Measurements from ENCODE around the gene ARL14EP. TPM values are rescaled to one million over a fixed set of nuclear protein-coding genes. Genes with fewer than 3 reads are reported as not detected.

ARL14EP gene
- total and polyA plus RNA-seq, 2 donors (not counting 1 experiment from before 2014, with no cell fraction given): 32.2 to 35.5 TPM

DNA sequence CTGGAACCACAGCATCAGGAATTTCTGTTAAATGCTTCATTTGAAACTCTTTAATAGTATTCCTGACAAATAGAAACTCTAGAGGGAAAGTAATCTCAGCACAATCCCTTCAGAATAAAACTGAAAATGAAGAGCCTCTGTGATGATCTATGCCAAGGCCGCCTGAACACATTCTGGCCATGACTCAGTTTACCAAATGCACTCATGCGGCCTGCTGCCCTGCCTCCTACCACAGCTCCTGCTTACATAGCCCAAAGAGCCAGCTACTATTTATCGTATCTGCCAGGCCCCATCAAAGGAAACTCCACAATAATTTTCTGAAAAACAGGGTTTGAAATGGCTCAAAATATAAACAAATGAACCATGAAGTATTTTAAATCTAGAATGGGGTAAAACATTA, 27.0 kb downstream of the ARL14EP start:
- no peak for TF ChIP-seq EZH2 (IDR thresholded peaks at IDR 0.05; ENCODE audit: low read length, missing control alignments)
- TF ChIP-seq, protein P1, sequence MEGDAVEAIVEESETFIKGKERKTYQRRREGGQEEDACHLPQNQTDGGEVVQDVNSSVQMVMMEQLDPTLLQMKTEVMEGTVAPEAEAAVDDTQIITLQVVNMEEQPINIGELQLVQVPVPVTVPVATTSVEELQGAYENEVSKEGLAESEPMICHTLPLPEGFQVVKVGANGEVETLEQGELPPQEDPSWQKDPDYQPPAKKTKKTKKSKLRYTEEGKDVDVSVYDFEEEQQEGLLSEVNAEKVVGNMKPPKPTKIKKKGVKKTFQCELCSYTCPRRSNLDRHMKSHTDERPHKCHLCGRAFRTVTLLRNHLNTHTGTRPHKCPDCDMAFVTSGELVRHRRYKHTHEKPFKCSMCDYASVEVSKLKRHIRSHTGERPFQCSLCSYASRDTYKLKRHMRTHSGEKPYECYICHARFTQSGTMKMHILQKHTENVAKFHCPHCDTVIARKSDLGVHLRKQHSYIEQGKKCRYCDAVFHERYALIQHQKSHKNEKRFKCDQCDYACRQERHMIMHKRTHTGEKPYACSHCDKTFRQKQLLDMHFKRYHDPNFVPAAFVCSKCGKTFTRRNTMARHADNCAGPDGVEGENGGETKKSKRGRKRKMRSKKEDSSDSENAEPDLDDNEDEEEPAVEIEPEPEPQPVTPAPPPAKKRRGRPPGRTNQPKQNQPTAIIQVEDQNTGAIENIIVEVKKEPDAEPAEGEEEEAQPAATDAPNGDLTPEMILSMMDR (conservative IDR thresholded peaks at IDR 0.05 in 1 of 2, IDR thresholded peaks at IDR 0.05 in 1 of 2; ENCODE audit: low read depth in 1 of 2, low read length in 2 of 2): no peak
- no peak for DNase-seq (ENCODE audit: low read depth in 2 of 2)
- H3K36me3 ChIP-seq (ENCODE audit: control insufficient read depth, insufficient read depth, low read length): no peaks in the 10 kb centered on the region

DNA sequence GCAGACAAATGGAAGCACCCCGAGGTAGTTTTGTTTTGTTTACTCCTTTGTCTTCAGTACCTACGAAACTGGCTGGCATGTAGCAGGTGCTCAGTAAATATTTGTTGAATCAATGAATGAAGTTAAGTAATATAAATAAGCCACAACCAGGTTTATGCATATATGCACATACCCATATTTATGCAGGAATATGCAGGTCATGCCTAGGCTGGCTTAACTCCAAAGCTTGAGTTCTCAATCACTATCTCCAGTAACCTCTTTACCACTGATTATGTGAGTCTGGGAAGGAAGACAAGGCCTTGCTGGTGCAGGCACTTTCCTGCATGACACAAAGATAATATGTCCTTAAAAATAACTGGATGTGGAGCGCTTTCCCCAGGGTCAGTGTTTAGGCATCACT, 27.5 kb downstream of the ARL14EP start:
- H3K9me3 ChIP-seq (ENCODE audit: control insufficient read depth, insufficient read depth, low read depth, low read length): no peaks in the 10 kb centered on the region
- no peak overlapping the region for H3K4me3 ChIP-seq (replicated peaks in 1 of 4; ENCODE audit: control extremely low read depth in 1 of 4, insufficient read depth in 1 of 4, low read depth in 3 of 4, low read length in 4 of 4)
- H3K36me3 ChIP-seq (ENCODE audit: control insufficient read depth, insufficient read depth, low read length): no peaks in the 10 kb centered on the region
- no peaks in the 10 kb centered on the region for H3K79me2 ChIP-seq (ENCODE audit: control insufficient read depth, insufficient read depth, low read length)
- no peaks in the 10 kb centered on the region for H4K20me1 ChIP-seq (ENCODE audit: control insufficient read depth, extremely low read depth, insufficient read depth, low read length)
- no peak overlapping the region for H2AFZ ChIP-seq (ENCODE audit: low read length)
- H3K27me3 ChIP-seq (ENCODE audit: control insufficient read depth, insufficient read depth, low read length): no peaks in the 10 kb centered on the region
- H3K4me2 ChIP-seq (ENCODE audit: extremely low read depth, insufficient read depth, low read length): no peak overlapping the region
- H3K4me1 ChIP-seq (ENCODE audit: control insufficient read depth, extremely low read depth, insufficient read depth, low read length): no peaks in the 10 kb centered on the region
- no peak overlapping the region for H3K27ac ChIP-seq (ENCODE audit: insufficient read depth, low read length)
- H3K9ac ChIP-seq (ENCODE audit: insufficient read depth, low read length): no peak overlapping the region
- no peak for DNase-seq (ENCODE audit: low read depth in 2 of 2)
- no peak for TF ChIP-seq EZH2 (IDR thresholded peaks at IDR 0.05; ENCODE audit: low read length, missing control alignments)
- TF ChIP-seq, protein P1 (conservative IDR thresholded peaks at IDR 0.05 in 1 of 2, IDR thresholded peaks at IDR 0.05 in 1 of 2; ENCODE audit: low read depth in 1 of 2, low read length in 2 of 2): no peak

More for the DNA sequence above, 27.0 kb downstream of the ARL14EP start:
- Histone ChIP-seq H3K4me2 (ENCODE audit: extremely low read depth, insufficient read depth, low read length) (no peak overlapping the region), H3K4me3 (replicated peaks in 1 of 4; ENCODE audit: control extremely low read depth in 1 of 4, insufficient read depth in 1 of 4, low read depth in 3 of 4, low read length in 4 of 4) (no peak overlapping the region), H3K4me1 (ENCODE audit: control insufficient read depth, extremely low read depth, insufficient read depth, low read length) (no peaks in the 10 kb centered on the region), H3K27ac (ENCODE audit: insufficient read depth, low read length) (no peak overlapping the region), H3K9ac (ENCODE audit: insufficient read depth, low read length) (no peak overlapping the region), H4K20me1 (ENCODE audit: control insufficient read depth, extremely low read depth, insufficient read depth, low read length) (no peaks in the 10 kb centered on the region), H3K27me3 (ENCODE audit: control insufficient read depth, insufficient read depth, low read length) (no peaks in the 10 kb centered on the region), H3K9me3 (ENCODE audit: control insufficient read depth, insufficient read depth, low read depth, low read length) (no peaks in the 10 kb centered on the region), H3K79me2 (ENCODE audit: control insufficient read depth, insufficient read depth, low read length) (no peaks in the 10 kb centered on the region), H2AFZ (ENCODE audit: low read length) (no peak overlapping the region)

DNA sequence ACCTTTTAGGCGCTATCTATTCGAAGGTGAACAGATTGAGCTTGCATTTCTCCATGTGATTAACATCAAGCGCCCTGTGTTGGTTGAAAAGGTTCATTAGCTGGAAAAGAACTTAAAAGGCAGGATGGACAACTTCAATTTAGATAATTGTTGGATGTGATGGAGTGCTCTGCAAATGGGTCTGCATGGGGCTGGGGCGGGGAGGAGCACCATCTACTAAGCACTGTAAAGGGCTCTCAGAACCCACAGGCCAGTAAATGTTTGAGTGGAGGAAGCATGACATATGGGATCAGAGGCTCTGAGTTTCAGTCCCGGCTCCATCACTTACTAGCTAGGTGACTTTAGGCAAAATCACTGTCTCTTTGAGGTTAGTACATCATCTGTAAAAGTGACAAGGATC, 28.2 kb downstream of the ARL14EP start:
- H3K27ac ChIP-seq (ENCODE audit: insufficient read depth, low read length): no peak overlapping the region
- DNase-seq (ENCODE audit: low read depth in 2 of 2): no peak
- H3K79me2 ChIP-seq (ENCODE audit: control insufficient read depth, insufficient read depth, low read length): no peaks in the 10 kb centered on the region
- H3K36me3 ChIP-seq (ENCODE audit: control insufficient read depth, insufficient read depth, low read length): no peaks in the 10 kb centered on the region
- no peak overlapping the region for H2AFZ ChIP-seq (ENCODE audit: low read length)
- no peaks in the 10 kb centered on the region for H3K27me3 ChIP-seq (ENCODE audit: control insufficient read depth, insufficient read depth, low read length)
- no peak overlapping the region for H3K4me2 ChIP-seq (ENCODE audit: extremely low read depth, insufficient read depth, low read length)
- H3K9ac ChIP-seq (ENCODE audit: insufficient read depth, low read length): no peak overlapping the region
- no peaks in the 10 kb centered on the region for H3K4me1 ChIP-seq (ENCODE audit: control insufficient read depth, extremely low read depth, insufficient read depth, low read length)
- no peak overlapping the region for H3K4me3 ChIP-seq (replicated peaks in 1 of 4; ENCODE audit: control extremely low read depth in 1 of 4, insufficient read depth in 1 of 4, low read depth in 3 of 4, low read length in 4 of 4)
- TF ChIP-seq, protein P1 (conservative IDR thresholded peaks at IDR 0.05 in 1 of 2, IDR thresholded peaks at IDR 0.05 in 1 of 2; ENCODE audit: low read depth in 1 of 2, low read length in 2 of 2): no peak
- no peak for TF ChIP-seq EZH2 (IDR thresholded peaks at IDR 0.05; ENCODE audit: low read length, missing control alignments)
- H4K20me1 ChIP-seq (ENCODE audit: control insufficient read depth, extremely low read depth, insufficient read depth, low read length): no peaks in the 10 kb centered on the region
- H3K9me3 ChIP-seq (ENCODE audit: control insufficient read depth, insufficient read depth, low read depth, low read length): no peaks in the 10 kb centered on the region
